ENCODE data around the gene ZFP69B. TPM values are rescaled to one million over a fixed set of nuclear protein-coding genes. Genes with fewer than 3 reads are reported as not detected.

Gene ZFP69B
- total and polyA plus RNA-seq, 2 donors (not counting 1 experiment from before 2014, with no cell fraction given), result 1.0 to 10.8 TPM

GRCh38 chr1:40423951-40424618 lies 26.2 kb upstream of the ZFP69B start:
- H3K4me2 ChIP-seq (replicated peaks; ENCODE audit: low read depth, low read length, poor library complexity, severe bottlenecking), result no peak overlapping the region
- H3K27me3 Mint-ChIP-seq, result no peaks in the 10 kb centered on the region
- DNase-seq, result no peak
- intact Hi-C loops (cut with micrococcal nuclease), result no loop called here
- no peaks in the 10 kb centered on the region for H3K27me3 ChIP-seq (replicated peaks in 1 of 4; ENCODE audit: control extremely low read depth in 1 of 4, control insufficient read depth in 3 of 4, insufficient read depth in 4 of 4, low read length in 3 of 4)
- H3K4me3 Mint-ChIP-seq, result no peak overlapping the region
- peak overlapping the region in 1 of 2 donors; percentile 29 for H3K27ac ChIP-seq (ENCODE audit: low read length in 2 of 2)
- H3K4me3 ChIP-seq (ENCODE audit: control extremely low read depth in 1 of 5, extremely low read depth in 1 of 5, insufficient read depth in 1 of 5, low read depth in 2 of 5, low read length in 4 of 5), result no peak overlapping the region
- peaks cover 19 to 31% of the 10 kb centered on the region in 2 donors for H3K4me1 ChIP-seq (ENCODE audit: control insufficient read depth in 2 of 2, insufficient read depth in 2 of 2, low read length in 2 of 2)
- ChIA-PET POLR2A (interaction anchor here (0.8 kb wide), 1 partner anchor 11 kb away, joined by 5 read pairs; no protein-coding TSS in a partner anchor), CTCF (interaction anchor here (0.9 to 3.5 kb wide), 7 partner anchors 10 to 337 kb away, joined by 3 to 24 read pairs (median 6); no protein-coding TSS in a partner anchor)
- peak overlapping the region; percentile 66 for H3K27ac Mint-ChIP-seq
- H3K79me2 ChIP-seq (ENCODE audit: control insufficient read depth, insufficient read depth, low read length), result peaks cover 5% of the 10 kb centered on the region
- peaks cover 0 to 4% (median 0%) of the 10 kb centered on the region in 3 donors for H3K9me3 ChIP-seq (ENCODE audit: control extremely low read depth in 1 of 3, control insufficient read depth in 2 of 3, insufficient read depth in 1 of 3, low read length in 2 of 3)
- H2AFZ ChIP-seq (ENCODE audit: insufficient read depth, low read depth, low read length, poor library complexity, severe bottlenecking), result no peak overlapping the region
- 100% methylated on average over 4 of the region's 6 CpGs for WGBS (ENCODE audit: insufficient coverage)
- H3K9me3 Mint-ChIP-seq (ENCODE audit: insufficient read depth), result peaks cover 2% of the 10 kb centered on the region
- no peak overlapping the region for H3K9ac ChIP-seq (ENCODE audit: low read length)
- peaks cover 34% of the 10 kb centered on the region for H4K20me1 ChIP-seq (ENCODE audit: control insufficient read depth, insufficient read depth, low read length, poor library complexity, severe bottlenecking)
- TF ChIP-seq EZH2 (IDR thresholded peaks at IDR 0.05; ENCODE audit: borderline replicate concordance, insufficient read depth, low read depth, low read length, poor library complexity, severe bottlenecking), result no peak
- TF ChIP-seq, protein P1, sequence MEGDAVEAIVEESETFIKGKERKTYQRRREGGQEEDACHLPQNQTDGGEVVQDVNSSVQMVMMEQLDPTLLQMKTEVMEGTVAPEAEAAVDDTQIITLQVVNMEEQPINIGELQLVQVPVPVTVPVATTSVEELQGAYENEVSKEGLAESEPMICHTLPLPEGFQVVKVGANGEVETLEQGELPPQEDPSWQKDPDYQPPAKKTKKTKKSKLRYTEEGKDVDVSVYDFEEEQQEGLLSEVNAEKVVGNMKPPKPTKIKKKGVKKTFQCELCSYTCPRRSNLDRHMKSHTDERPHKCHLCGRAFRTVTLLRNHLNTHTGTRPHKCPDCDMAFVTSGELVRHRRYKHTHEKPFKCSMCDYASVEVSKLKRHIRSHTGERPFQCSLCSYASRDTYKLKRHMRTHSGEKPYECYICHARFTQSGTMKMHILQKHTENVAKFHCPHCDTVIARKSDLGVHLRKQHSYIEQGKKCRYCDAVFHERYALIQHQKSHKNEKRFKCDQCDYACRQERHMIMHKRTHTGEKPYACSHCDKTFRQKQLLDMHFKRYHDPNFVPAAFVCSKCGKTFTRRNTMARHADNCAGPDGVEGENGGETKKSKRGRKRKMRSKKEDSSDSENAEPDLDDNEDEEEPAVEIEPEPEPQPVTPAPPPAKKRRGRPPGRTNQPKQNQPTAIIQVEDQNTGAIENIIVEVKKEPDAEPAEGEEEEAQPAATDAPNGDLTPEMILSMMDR (IDR thresholded peaks at IDR 0.05), result no peak
- peaks cover 0 to 58% of the 10 kb centered on the region in 2 experiments for H3K36me3 ChIP-seq (replicated peaks in 1 of 2; ENCODE audit: control extremely low read depth in 1 of 2, control insufficient read depth in 1 of 2, extremely low read depth in 1 of 2, insufficient read depth in 2 of 2, low read length in 1 of 2)
- ATAC-seq (ENCODE audit: low read depth), result no peak
- H3K4me1 Mint-ChIP-seq, result peaks cover 44% of the 10 kb centered on the region

DNA sequence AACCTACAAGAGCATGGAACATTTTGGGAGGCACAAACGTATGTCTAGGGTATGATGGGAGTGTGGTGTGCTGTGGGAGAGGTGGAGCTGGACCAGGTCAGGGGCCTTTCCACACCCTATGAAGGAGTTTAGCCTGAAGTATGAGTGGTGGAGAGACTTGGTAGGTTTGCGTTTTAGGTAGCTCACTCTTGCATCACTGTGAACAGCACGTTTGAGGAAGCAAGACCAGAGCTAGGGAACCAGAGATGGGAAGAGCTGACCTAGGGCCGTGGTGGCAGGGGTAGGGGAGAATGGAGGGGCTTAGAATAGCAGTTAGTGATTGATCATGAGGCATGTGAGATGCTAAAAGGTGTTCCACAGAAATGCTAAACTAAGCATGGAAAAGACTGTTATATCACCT lies 25.1 kb upstream of the ZFP69B start:
- no peak overlapping the region for H3K4me3 Mint-ChIP-seq
- H3K4me1 Mint-ChIP-seq, result peaks cover 44% of the 10 kb centered on the region
- Histone ChIP-seq H3K4me1 (ENCODE audit: control insufficient read depth in 2 of 2, insufficient read depth in 2 of 2, low read length in 2 of 2) (peaks cover 19 to 31% of the 10 kb centered on the region in 2 donors), H3K4me2 (replicated peaks; ENCODE audit: low read depth, low read length, poor library complexity, severe bottlenecking) (no peak overlapping the region), H3K9ac (ENCODE audit: low read length) (no peak overlapping the region), H3K36me3 (replicated peaks in 1 of 2; ENCODE audit: control extremely low read depth in 1 of 2, control insufficient read depth in 1 of 2, extremely low read depth in 1 of 2, insufficient read depth in 2 of 2, low read length in 1 of 2) (peaks cover 0 to 49% of the 10 kb centered on the region in 2 experiments), H3K4me3 (ENCODE audit: control extremely low read depth in 1 of 5, extremely low read depth in 1 of 5, insufficient read depth in 1 of 5, low read depth in 2 of 5, low read length in 4 of 5) (no peak overlapping the region), H3K9me3 (ENCODE audit: control extremely low read depth in 1 of 3, control insufficient read depth in 2 of 3, insufficient read depth in 1 of 3, low read length in 2 of 3) (peaks cover 0 to 4% (median 0%) of the 10 kb centered on the region in 3 donors), H3K27me3 (replicated peaks in 1 of 4; ENCODE audit: control extremely low read depth in 1 of 4, control insufficient read depth in 3 of 4, insufficient read depth in 4 of 4, low read length in 3 of 4) (no peaks in the 10 kb centered on the region), H3K79me2 (ENCODE audit: control insufficient read depth, insufficient read depth, low read length) (peaks cover under 1% of the 10 kb centered on the region), H2AFZ (ENCODE audit: insufficient read depth, low read depth, low read length, poor library complexity, severe bottlenecking) (no peak overlapping the region), H4K20me1 (ENCODE audit: control insufficient read depth, insufficient read depth, low read length, poor library complexity, severe bottlenecking) (peaks cover 25% of the 10 kb centered on the region), H3K27ac (ENCODE audit: low read length in 2 of 2) (peak overlapping the region in 1 of 2 donors; percentile 19)
- H3K27ac Mint-ChIP-seq, result no peak overlapping the region
- no peak for DNase-seq
- intact Hi-C loops (cut with micrococcal nuclease), result no loop called here
- POLR2A ChIA-PET, result interaction anchor here (0.6 kb wide), 1 partner anchor 27 kb away, joined by 3 read pairs; no protein-coding TSS in a partner anchor
- no peaks in the 10 kb centered on the region for H3K27me3 Mint-ChIP-seq
- TF ChIP-seq, protein P1 (IDR thresholded peaks at IDR 0.05), result no peak
- no peak for TF ChIP-seq EZH2 (IDR thresholded peaks at IDR 0.05; ENCODE audit: borderline replicate concordance, insufficient read depth, low read depth, low read length, poor library complexity, severe bottlenecking)
- ATAC-seq (ENCODE audit: low read depth), result no peak
- CTCF ChIA-PET, result interaction anchor here (0.6 to 3.5 kb wide), 9 partner anchors 8 to 285 kb away, joined by 3 to 24 read pairs (median 4); no protein-coding TSS in a partner anchor
- H3K9me3 Mint-ChIP-seq (ENCODE audit: insufficient read depth), result peaks cover 2% of the 10 kb centered on the region
- 81% methylated on average over 4 of the region's 4 CpGs for WGBS (ENCODE audit: insufficient coverage)
